Urinary bladder (tissue), 4 donors: Measurements from ENCODE around the gene ZNF511. TPM values are rescaled to one million over a fixed set of nuclear protein-coding genes. Genes with fewer than 3 reads are reported as not detected.

Experiments used
- DNase-seq: peaks from one replicate; pipeline ENCODE4 v3.0.0-alpha.2; 2015; ENCODE audit errors: extremely low spot score
- H3K27ac ChIP-seq: one replicate; pipeline ENCODE4 v1.5.1; 2013; ENCODE audit warnings: low read depth, mild to moderate bottlenecking, moderate library complexity
- H3K36me3 ChIP-seq: one replicate; pipeline ENCODE4 v1.6.1; 2013; ENCODE audit warnings: mild to moderate bottlenecking, moderate library complexity; ENCODE audit not compliant: insufficient read depth
- H3K4me1 ChIP-seq: one replicate; pipeline ENCODE4 v1.6.1; 2013; ENCODE audit warnings: mild to moderate bottlenecking, moderate library complexity; ENCODE audit not compliant: insufficient read depth
- H3K4me3 ChIP-seq: one replicate; pipeline ENCODE4 v1.5.1; 2013; ENCODE audit warnings: low read depth, low read length
- WGBS: extraction: QIAGEN DNeasy Blood & Tissue Kit; methylation state at CpG from one replicate; pipeline ENCODE4 v1.1.7; 2013; 5-methylcytosine and 5-hydroxymethylcytosine counted together
- polyA plus RNA-seq: library from polyadenylated mRNA; stranded (reverse); fragments of 200-250 nt; gene quantifications from one replicate; pipeline ENCODE4 v1.2.3, GENCODE V29; 2013
- total RNA-seq: library from RNA; depleted of rRNA; stranded (reverse); fragments of >200 nt; gene quantifications from one replicate; pipeline ENCODE4 v1.2.3, GENCODE V29; 2014
- donor health status: healthy with polysubstance abuse.
- donor health status: healthy.

The ZNF511 gene
- total and polyA plus RNA-seq, 2 donors: 24.1 to 41.5 TPM

GRCh38 chr10:133293810-133294119, 14.9 kb upstream of the ZNF511 start:
- Histone ChIP-seq H3K27ac (no peak overlapping the region), H3K36me3 (peaks cover 13% of the 10 kb centered on the region), H3K4me3 (no peak overlapping the region), H3K4me1 (no peaks in the 10 kb centered on the region)
- no peak for DNase-seq
- 92% methylated on average over 10 of the region's 10 CpGs for WGBS

- H3K4me3 ChIP-seq: no peak overlapping the region
- no peaks in the 10 kb centered on the region for H3K4me1 ChIP-seq
- peaks cover 14% of the 10 kb centered on the region for H3K36me3 ChIP-seq
- DNase-seq: no peak
- H3K27ac ChIP-seq: no peak overlapping the region
- WGBS: 90% methylated on average over 15 of the region's 15 CpGs
Measured at GRCh38 chr10:133294189-133294588, 14.5 kb upstream of the ZNF511 start.

- WGBS: 95% methylated on average over 42 of the region's 42 CpGs
- Histone ChIP-seq H3K27ac (no peak overlapping the region), H3K36me3 (peaks cover 22% of the 10 kb centered on the region), H3K4me3 (no peak overlapping the region), H3K4me1 (no peaks in the 10 kb centered on the region)
- DNase-seq: no peak
Measured at GRCh38 chr10:133295426-133296320, 13.0 kb upstream of the ZNF511 start.

GRCh38 chr10:133297504-133297903, 11.2 kb upstream of the ZNF511 start:
- no peak overlapping the region for H3K27ac ChIP-seq
- no peaks in the 10 kb centered on the region for H3K4me1 ChIP-seq
- DNase-seq: no peak
- WGBS: 95% methylated on average over 10 of the region's 10 CpGs
- peaks cover 22% of the 10 kb centered on the region for H3K36me3 ChIP-seq
- H3K4me3 ChIP-seq: no peak overlapping the region

GRCh38 chr10:133298466-133298865, 10.2 kb upstream of the ZNF511 start:
- WGBS: 93% methylated on average over 14 of the region's 14 CpGs
- Histone ChIP-seq H3K4me1 (no peaks in the 10 kb centered on the region), H3K36me3 (peaks cover 20% of the 10 kb centered on the region), H3K27ac (no peak overlapping the region), H3K4me3 (no peak overlapping the region)
- no peak for DNase-seq

GRCh38 chr10:133299224-133299623, 9.5 kb upstream of the ZNF511 start:
- 90% methylated on average over 10 of the region's 10 CpGs for WGBS
- Histone ChIP-seq H3K4me3 (no peak overlapping the region), H3K36me3 (peaks cover 18% of the 10 kb centered on the region), H3K4me1 (no peaks in the 10 kb centered on the region), H3K27ac (no peak overlapping the region)
- no peak for DNase-seq

GRCh38 chr10:133299738-133300137, 9.0 kb upstream of the ZNF511 start:
- Histone ChIP-seq H3K4me3 (no peak overlapping the region), H3K36me3 (peaks cover 16% of the 10 kb centered on the region), H3K4me1 (no peaks in the 10 kb centered on the region), H3K27ac (no peak overlapping the region)
- WGBS: 95% methylated on average over 14 of the region's 14 CpGs
- DNase-seq: no peak

GRCh38 chr10:133302230-133302629, 6.5 kb upstream of the ZNF511 start:
- DNase-seq: no peak
- Histone ChIP-seq H3K4me3 (no peak overlapping the region), H3K36me3 (peaks cover 14% of the 10 kb centered on the region), H3K27ac (no peak overlapping the region), H3K4me1 (no peaks in the 10 kb centered on the region)
- WGBS: 96% methylated on average over 14 of the region's 14 CpGs

- 83% methylated on average over 10 of the region's 10 CpGs for WGBS
Measured at GRCh38 chr10:133303206-133303605, 5.5 kb upstream of the ZNF511 start.

GRCh38 chr10:133306097-133306476, 2.6 kb upstream of the ZNF511 start:
- 85% methylated on average over 5 of the region's 5 CpGs for WGBS
- Histone ChIP-seq H3K36me3 (no peaks in the 10 kb centered on the region), H3K27ac (no peak overlapping the region), H3K4me1 (no peaks in the 10 kb centered on the region), H3K4me3 (no peak overlapping the region)
- DNase-seq: no peak

More at GRCh38 chr10:133303206-133303605, 5.5 kb upstream of the ZNF511 start:
- Histone ChIP-seq H3K27ac (no peak overlapping the region), H3K36me3 (peaks cover 11% of the 10 kb centered on the region), H3K4me1 (no peaks in the 10 kb centered on the region), H3K4me3 (no peak overlapping the region)
- DNase-seq: no peak

GRCh38 chr10:133306941-133307379, 1.8 kb upstream of the ZNF511 start:
- DNase-seq: no peak
- 88% methylated on average over 17 of the region's 17 CpGs for WGBS
- no peaks in the 10 kb centered on the region for H3K36me3 ChIP-seq
- no peak overlapping the region for H3K27ac ChIP-seq
- H3K4me1 ChIP-seq: no peaks in the 10 kb centered on the region
- H3K4me3 ChIP-seq: no peak overlapping the region

- H3K27ac ChIP-seq: peak overlapping the region; percentile 96
- DNase-seq: peak; percentile 41
- peak overlapping the region; percentile 81 for H3K4me3 ChIP-seq
- H3K4me1 ChIP-seq: no peaks in the 10 kb centered on the region
- no peaks in the 10 kb centered on the region for H3K36me3 ChIP-seq
- 7% methylated on average over 25 of the region's 25 CpGs for WGBS
Measured at GRCh38 chr10:133307776-133308420, 816 bp upstream of the ZNF511 start.

GRCh38 chr10:133309100-133309719, 496 bp downstream of the ZNF511 start:
- WGBS: 26% methylated on average over 46 of the region's 46 CpGs
- Histone ChIP-seq H3K27ac (peak overlapping the region; percentile 96), H3K36me3 (no peaks in the 10 kb centered on the region), H3K4me1 (no peaks in the 10 kb centered on the region), H3K4me3 (peak overlapping the region; percentile 81)
- peak; percentile 59 for DNase-seq
